H1 (cell line): Measurements from ENCODE around the gene TSPAN9. TPM values are rescaled to one million over a fixed set of nuclear protein-coding genes. Genes with fewer than 3 reads are reported as not detected.

Experiments used
- CTCF ChIA-PET: fragments of 300-600 bp; sonication (Branson Sonifier 250); formaldehyde crosslinking; loops from one replicate; lab custom pipeline; 2021; ENCODE audit not compliant: partially characterized antibody; lab: Charles Lee
- POLR2A ChIA-PET: fragments of 300-600 bp; sonication (Branson Sonifier 250); formaldehyde crosslinking; loops from one replicate; lab custom pipeline; 2021; ENCODE audit warnings: inconsistent platforms; ENCODE audit not compliant: partially characterized antibody; lab: Charles Lee
- DNase-seq, 2 experiments: peaks; one replicate each; pipeline versions ENCODE4 v3.0.0 to v3.0.0-alpha.2; 2010 to 2022; ENCODE audit warnings: low spot score in 2 of 2, low read depth in 1 of 2, mixed read lengths in 1 of 2
- FAIRE-seq: peaks from 2 replicates; lab custom pipeline; 2011; peaks lifted over from hg19 to GRCh38; lab: Jason Lieb, UNC
- H2AFZ ChIP-seq: 2 replicates; pipeline ENCODE4 v1.8.1; 2012; ENCODE audit warnings: low read length, inconsistent platforms
- H2AK5ac ChIP-seq: 2 replicates; pipeline ENCODE4 v1.6.1; 2013; ENCODE audit warnings: low read depth, low read length
- H2BK120ac ChIP-seq: replicated peaks from 2 replicates; pipeline ENCODE3; 2013; ENCODE audit warnings: low read depth, low read length, inconsistent platforms
- H2BK12ac ChIP-seq: 2 replicates; pipeline ENCODE4 v1.6.1; 2013; ENCODE audit warnings: low read depth, low read length
- H2BK15ac ChIP-seq: 2 replicates; pipeline ENCODE4 v1.6.1; 2013; ENCODE audit warnings: low read length
- H2BK20ac ChIP-seq: 2 replicates; pipeline ENCODE4 v1.6.1; 2013; ENCODE audit warnings: low read length
- H2BK5ac ChIP-seq: 2 replicates; pipeline ENCODE4 v1.6.1; 2013; ENCODE audit warnings: low read depth, low read length
- H3K14ac ChIP-seq: 2 replicates; pipeline ENCODE4 v1.6.1; 2013; ENCODE audit warnings: inconsistent platforms; ENCODE audit not compliant: insufficient read length
- H3K18ac ChIP-seq: 2 replicates; pipeline ENCODE4 v1.6.1; 2013; ENCODE audit warnings: low read length; ENCODE audit errors: extremely low read depth
- H3K23ac ChIP-seq: 2 replicates; pipeline ENCODE4 v1.6.1; 2013; ENCODE audit warnings: inconsistent platforms; ENCODE audit not compliant: insufficient read length
- H3K23me2 ChIP-seq: 2 replicates; pipeline ENCODE4 v1.6.1; 2013; ENCODE audit warnings: low read depth, low read length
- H3K27ac ChIP-seq: 2 replicates; pipeline ENCODE4 v1.6.1; 2011; ENCODE audit warnings: low read depth, low read length, inconsistent platforms
- H3K27me3 ChIP-seq, 4 experiments: replicated peaks in 1 of 4; 1 replicate in 1 of 4; 2 replicates in 3 of 4; pipeline versions ENCODE4 v1.6.1 to v1.8.1; 2011 to 2013; ENCODE audit warnings: low read length in 3 of 4, mild to moderate bottlenecking in 3 of 4, inconsistent platforms in 2 of 4, mixed read lengths in 2 of 4, moderate library complexity in 1 of 4; ENCODE audit not compliant: control insufficient read depth in 3 of 4, insufficient read depth in 3 of 4; ENCODE audit errors: extremely low read depth in 1 of 4
- H3K36me3 ChIP-seq, 4 experiments: 2 replicates each; pipeline versions ENCODE4 v1.6.1 to v1.8.1; 2011 to 2013; ENCODE audit warnings: mild to moderate bottlenecking in 4 of 4, low read length in 3 of 4, moderate library complexity in 2 of 4, control low read depth in 1 of 4, inconsistent platforms in 1 of 4; ENCODE audit not compliant: insufficient read depth in 4 of 4, control insufficient read depth in 2 of 4
- H3K4ac ChIP-seq: replicated peaks from 2 replicates; pipeline ENCODE3; 2013; ENCODE audit warnings: low read length, low read depth, mixed read lengths, inconsistent platforms; ENCODE audit not compliant: insufficient read length
- H3K4me1 ChIP-seq, 4 experiments: replicated peaks in 1 of 4; 1 replicate in 1 of 4; 2 replicates in 3 of 4; pipeline versions ENCODE4 v1.6.1 to v1.8.1; 2011 to 2013; ENCODE audit warnings: low read length in 3 of 4, inconsistent platforms in 2 of 4, mixed read lengths in 1 of 4; ENCODE audit not compliant: insufficient read depth in 4 of 4, control insufficient read depth in 3 of 4
- H3K4me2 ChIP-seq, 2 experiments: 2 replicates each; pipeline versions ENCODE4 v1.6.1 to v1.8.1; 2011 to 2013; ENCODE audit warnings: low read depth in 2 of 2, low read length in 2 of 2, control low read depth in 1 of 2, inconsistent platforms in 1 of 2, mild to moderate bottlenecking in 1 of 2; ENCODE audit not compliant: insufficient read depth in 1 of 2
- H3K4me3 ChIP-seq, 4 experiments: fragments of 200-600, 300-600 bp in 1 of 4; sonication (generic), shearing (Covaris generic), sonication (Bioruptor Twin) in 1 of 4; 2 replicates each; pipeline versions ENCODE4 v1.5.1 to v1.8.1; 2011 to 2016; ENCODE audit warnings: low read length in 4 of 4, low read depth in 3 of 4, control low read depth in 2 of 4, inconsistent platforms in 2 of 4, mild to moderate bottlenecking in 2 of 4, mixed read lengths in 1 of 4, moderate library complexity in 1 of 4; ENCODE audit not compliant: insufficient read depth in 2 of 4; ENCODE audit errors: extremely low read depth in 1 of 4
- H3K56ac ChIP-seq: replicated peaks from 2 replicates; pipeline ENCODE3; 2013; ENCODE audit warnings: low read depth, mild to moderate bottlenecking, mixed read lengths, low read length, inconsistent platforms; ENCODE audit not compliant: insufficient read length
- H3K79me1 ChIP-seq: 2 replicates; pipeline ENCODE4 v1.6.1; 2013; ENCODE audit warnings: low read depth, low read length, control low read depth
- H3K79me2 ChIP-seq, 2 experiments: 2 replicates each; pipeline versions ENCODE4 v1.6.1 to v1.8.1; 2012 to 2013; ENCODE audit warnings: low read length in 2 of 2, mild to moderate bottlenecking in 2 of 2, inconsistent platforms in 1 of 2; ENCODE audit not compliant: insufficient read depth in 2 of 2, control insufficient read depth in 1 of 2
- H3K9ac ChIP-seq, 4 experiments: replicated peaks in 1 of 4; 1 replicate in 1 of 4; 2 replicates in 3 of 4; pipeline versions ENCODE4 v1.6.1 to v1.8.1; 2011 to 2013; ENCODE audit warnings: low read depth in 3 of 4, low read length in 3 of 4, control low read depth in 2 of 4, mild to moderate bottlenecking in 2 of 4, moderate library complexity in 2 of 4, inconsistent platforms in 1 of 4; ENCODE audit errors: extremely low read depth in 1 of 4
- H3K9me3 ChIP-seq, 2 experiments: 2 replicates each; pipeline versions ENCODE4 v1.6.1 to v1.8.1; 2012 to 2013; ENCODE audit warnings: mild to moderate bottlenecking in 2 of 2, moderate library complexity in 2 of 2, control low read depth in 1 of 2, inconsistent platforms in 1 of 2, low read depth in 1 of 2, low read length in 1 of 2, mixed read lengths in 1 of 2; ENCODE audit not compliant: insufficient read depth in 2 of 2
- H4K20me1 ChIP-seq, 2 experiments: replicated peaks in 1 of 2; 2 replicates each; pipeline versions ENCODE3 to v1.8.1; 2011 to 2013; ENCODE audit warnings: inconsistent platforms in 2 of 2, low read length in 2 of 2, mild to moderate bottlenecking in 1 of 2; ENCODE audit not compliant: insufficient read depth in 2 of 2, control insufficient read depth in 1 of 2
- H4K5ac ChIP-seq: 2 replicates; pipeline ENCODE4 v1.6.1; 2013; ENCODE audit warnings: low read length, low read depth, mixed read lengths, inconsistent platforms; ENCODE audit not compliant: insufficient read length
- H4K8ac ChIP-seq: 2 replicates; pipeline ENCODE4 v1.8.0; 2013; ENCODE audit warnings: mild to moderate bottlenecking, moderate library complexity, low read length, inconsistent platforms; ENCODE audit not compliant: insufficient read depth; ENCODE audit errors: extremely low read depth
- H4K91ac ChIP-seq: replicated peaks from 2 replicates; pipeline ENCODE3; 2013; ENCODE audit warnings: low read length, mixed read lengths, inconsistent platforms; ENCODE audit not compliant: insufficient read length
- ASH2L ChIP-seq: fragments of 200-600, 300-600 bp; sonication (generic); IDR thresholded peaks from one replicate; pipeline ENCODE4 v1.7.1; 2017; ENCODE audit warnings: low read length
- ATF2 ChIP-seq: IDR thresholded peaks from 2 replicates; pipeline ENCODE4 v1.6.1; 2012; ENCODE audit warnings: low read length, inconsistent platforms
- ATF3 ChIP-seq: IDR thresholded peaks from 2 replicates; pipeline ENCODE4 v1.6.1; 2011; ENCODE audit warnings: low read depth, mild to moderate bottlenecking, low read length; ENCODE audit not compliant: insufficient read depth
- BACH1 ChIP-seq: IDR thresholded peaks from 2 replicates; pipeline ENCODE4 v1.6.1; 2012; ENCODE audit warnings: low read length, improper control_type of control experiment
- GABPA ChIP-seq: IDR thresholded peaks from 2 replicates; pipeline ENCODE4 v1.6.1; 2011; ENCODE audit warnings: mild to moderate bottlenecking, low read length, moderate library complexity, borderline replicate concordance; ENCODE audit not compliant: insufficient read depth
- HDAC2 ChIP-seq, 2 experiments: fragments of 300-600 bp in 1 of 2; sonication (generic) in 1 of 2; IDR thresholded peaks; 2 replicates each; pipeline ENCODE4 v1.6.1; 2011 to 2012; ENCODE audit warnings: low read depth in 2 of 2, low read length in 2 of 2, mild to moderate bottlenecking in 2 of 2, moderate library complexity in 2 of 2, borderline replicate concordance in 1 of 2, inconsistent platforms in 1 of 2
- NRF1 ChIP-seq: IDR thresholded peaks from 2 replicates; pipeline ENCODE4 v1.6.1; 2011; ENCODE audit warnings: mild to moderate bottlenecking, low read depth, low read length, improper control_type of control experiment
- RAD21 ChIP-seq, 2 experiments: IDR thresholded peaks in 1 of 2; conservative IDR thresholded peaks in 1 of 2; 2 replicates each; pipeline ENCODE4 v1.6.1; 2011; ENCODE audit warnings: low read depth in 2 of 2, low read length in 2 of 2, improper control_type of control experiment in 1 of 2, inconsistent platforms in 1 of 2, mild to moderate bottlenecking in 1 of 2, moderate library complexity in 1 of 2
- TAF1 ChIP-seq: IDR thresholded peaks from 2 replicates; pipeline ENCODE4 v1.6.1; 2011; ENCODE audit warnings: mild to moderate bottlenecking, low read depth, low read length
- TAF7 ChIP-seq: optimal IDR thresholded peaks from 2 replicates; pipeline ENCODE3; 2011; ENCODE audit warnings: low read depth, mild to moderate bottlenecking, inconsistent platforms, low read length, moderate library complexity, borderline replicate concordance
- WGBS, 2 experiments: shearing (Covaris generic) in 1 of 2; methylation state at CpG; one replicate each; pipeline versions ENCODE4 v1.1.6 to v1.1.7; 2013 to 2015; ENCODE audit warnings: low lambda C conversion rate in 2 of 2, mixed read lengths in 2 of 2, inconsistent platforms in 1 of 2, low coverage in 1 of 2, missing lambda C conversion rate in 1 of 2; ENCODE audit not compliant: insufficient replicate concordance in 2 of 2, insufficient coverage in 1 of 2, insufficient read length in 1 of 2; ENCODE audit errors: extremely low coverage in 1 of 2, missing lambda C conversion rate in 1 of 2; 5-methylcytosine and 5-hydroxymethylcytosine counted together
- polyA plus RNA-seq, 7 experiments: library from polyadenylated mRNA; depleted of rRNA in 3 of 7; stranded (reverse) in 5 of 7; unstranded in 2 of 7; fragments of >200 nt in 5 of 7; fragments of 200-250 nt in 2 of 7; gene quantifications; 1 replicate in 5 of 7; 2 replicates in 1 of 7; 4 replicates in 1 of 7; pipeline versions ENCODE4 v1.2.1 to v1.2.3, GENCODE V29; 2011 to 2013; ENCODE audit warnings: missing spikeins in 2 of 7, mixed read lengths in 2 of 7
- total RNA-seq: library from RNA; stranded (reverse); fragmentation: NEBNext Ultra II Directional; extraction: Animal tissue kit (Norgen Biotek cat#: 25700); gene quantifications from 2 replicates; pipeline ENCODE4 v1.2.1, GENCODE V29; 2021

TSPAN9 gene
- total and polyA plus RNA-seq, 2 of the 8 experiments (the other 6 are each of a cell fraction or from before 2014, with no cell fraction given), result 11.5 to 29.1 TPM

- H4K8ac ChIP-seq, result no peak overlapping the region; the same call in 1 of the 2 replicates
- FAIRE-seq, result no peak
- no peaks in the 10 kb centered on the region for H3K36me3 ChIP-seq
- H2BK120ac ChIP-seq, result no peak overlapping the region
- ChIA-PET POLR2A (interaction anchor here (1.0 to 1.3 kb wide), 3 partner anchors 10 to 299 kb away, joined by 3 read pairs; no protein-coding TSS in a partner anchor), CTCF (interaction anchor here (0.8 to 8.2 kb wide), 7 partner anchors 16 to 189 kb away, joined by 3 to 77 read pairs (median 4); no protein-coding TSS in a partner anchor)
- H3K79me2 ChIP-seq, result no peaks in the 10 kb centered on the region
- H4K5ac ChIP-seq, result no peak overlapping the region
- no peaks in the 10 kb centered on the region for H3K79me1 ChIP-seq
- no peak overlapping the region for H2BK15ac ChIP-seq
- H3K9me3 ChIP-seq, result no peaks in the 10 kb centered on the region
- no peak overlapping the region for H3K4ac ChIP-seq
- H3K4me3 ChIP-seq, result no peak overlapping the region
- H3K23me2 ChIP-seq, result no peaks in the 10 kb centered on the region
- H2BK12ac ChIP-seq, result no peak overlapping the region
- no peak for TF ChIP-seq RAD21 (IDR thresholded peaks at IDR 0.05 in 1 of 2, conservative IDR thresholded peaks at IDR 0.05 in 1 of 2; ENCODE audit: low read depth in 2 of 2, low read length in 2 of 2)
- TF ChIP-seq ATF3, result no peak
- TF ChIP-seq ASH2L, result no peak
- no peak for TF ChIP-seq TAF1
- TF ChIP-seq NRF1, result no peak
- no peak for TF ChIP-seq HDAC2 (IDR thresholded peaks at IDR 0.05; ENCODE audit: borderline replicate concordance in 1 of 2, low read depth in 2 of 2, low read length in 2 of 2)
- TF ChIP-seq ATF2, result no peak
- TF ChIP-seq GABPA, result no peak
- TF ChIP-seq BACH1, result no peak
- no peak for TF ChIP-seq TAF7
- TF ChIP-seq, all 59 proteins: peak for 0
- no peak overlapping the region for H3K4me2 ChIP-seq
- DNase-seq, result no peak
- no peak overlapping the region for H4K91ac ChIP-seq
- no peaks in the 10 kb centered on the region for H4K20me1 ChIP-seq
- no peak overlapping the region for H3K23ac ChIP-seq
- no peak overlapping the region for H3K18ac ChIP-seq
- H3K27ac ChIP-seq, result no peak overlapping the region
- no peak overlapping the region for H2AK5ac ChIP-seq
- 95% methylated on average over 8 of the region's 8 CpGs; no CpG with 5 or more reads in 1 of the 2 experiments for WGBS, 2 experiments
- H3K14ac ChIP-seq, result no peak overlapping the region
- no peaks in the 10 kb centered on the region for H3K27me3 ChIP-seq
- no peak overlapping the region for H2AFZ ChIP-seq
- no peak overlapping the region for H3K9ac ChIP-seq
- H3K56ac ChIP-seq, result no peak overlapping the region
- 0 out of 7 replicates have a peak, but pooled peaks cover 0 to under 1% (median 0%) of the 10 kb centered on the region in 4 experiments for H3K4me1 ChIP-seq
- H2BK5ac ChIP-seq, result no peak overlapping the region
- no peak overlapping the region for H2BK20ac ChIP-seq
Observed at GRCh38 chr12:3259973-3260372, 182.8 kb downstream of the TSPAN9 start.
